ENCODE data around the gene KRT33B.
"Not testable (repeated sequence)": the region's sequence is repeated elsewhere in the genome, so short reads cannot be mapped to it uniquely, and the experiment has no call there.

KRT33B gene

GRCh38 chr17:41406205-41406604, 36.6 kb upstream of the KRT33B start:
- Histone ChIP-seq H3K9ac (ENCODE audit: low read depth, low read length) (no peak overlapping the region), H3K27me3 (ENCODE audit: control insufficient read depth, insufficient read depth, low read length) (no peaks in the 10 kb centered on the region), H3K36me3 (ENCODE audit: control insufficient read depth, insufficient read depth, low read length) (no peaks in the 10 kb centered on the region), H3K4me3 (ENCODE audit: low read depth, low read length) (no peak overlapping the region), H3K4me1 (ENCODE audit: control insufficient read depth, insufficient read depth, low read length) (no peaks in the 10 kb centered on the region), H3K9me3 (ENCODE audit: control insufficient read depth, insufficient read depth, low read length) (no peaks in the 10 kb centered on the region)

- H3K4me3 ChIP-seq (ENCODE audit: low read depth, low read length) = no peak overlapping the region
- no peak overlapping the region for H3K9ac ChIP-seq (ENCODE audit: low read depth, low read length)
- H3K9me3 ChIP-seq (ENCODE audit: control insufficient read depth, insufficient read depth, low read length) = no peaks in the 10 kb centered on the region
- H3K36me3 ChIP-seq (ENCODE audit: control insufficient read depth, insufficient read depth, low read length) = no peaks in the 10 kb centered on the region
- H3K27me3 ChIP-seq (ENCODE audit: control insufficient read depth, insufficient read depth, low read length) = no peaks in the 10 kb centered on the region
- H3K4me1 ChIP-seq (ENCODE audit: control insufficient read depth, insufficient read depth, low read length) = no peaks in the 10 kb centered on the region
Observed at GRCh38 chr17:41404024-41404671, 34.5 kb upstream of the KRT33B start.

- Histone ChIP-seq H3K4me3 (ENCODE audit: low read depth, low read length) (no peak overlapping the region), H3K4me1 (ENCODE audit: control insufficient read depth, insufficient read depth, low read length) (no peaks in the 10 kb centered on the region), H3K36me3 (ENCODE audit: control insufficient read depth, insufficient read depth, low read length) (no peaks in the 10 kb centered on the region), H3K27me3 (ENCODE audit: control insufficient read depth, insufficient read depth, low read length) (no peaks in the 10 kb centered on the region), H3K9ac (ENCODE audit: low read depth, low read length) (no peak overlapping the region), H3K9me3 (ENCODE audit: control insufficient read depth, insufficient read depth, low read length) (no peaks in the 10 kb centered on the region)
Observed at GRCh38 chr17:41403404-41404023, 33.9 kb upstream of the KRT33B start.

GRCh38 chr17:41402161-41402560, 32.5 kb upstream of the KRT33B start:
- H3K36me3 ChIP-seq (ENCODE audit: control insufficient read depth, insufficient read depth, low read length) = no peaks in the 10 kb centered on the region
- no peak overlapping the region for H3K9ac ChIP-seq (ENCODE audit: low read depth, low read length)
- no peak overlapping the region for H3K4me3 ChIP-seq (ENCODE audit: low read depth, low read length)
- no peaks in the 10 kb centered on the region for H3K27me3 ChIP-seq (ENCODE audit: control insufficient read depth, insufficient read depth, low read length)
- H3K4me1 ChIP-seq (ENCODE audit: control insufficient read depth, insufficient read depth, low read length) = no peaks in the 10 kb centered on the region
- no peaks in the 10 kb centered on the region for H3K9me3 ChIP-seq (ENCODE audit: control insufficient read depth, insufficient read depth, low read length)

GRCh38 chr17:41396996-41397660, 27.5 kb upstream of the KRT33B start, which contains the start of gene KRT31:
Gene KRT31, minus strand, starts transcription at chr17:41397608. Its CDS starts 69 bp downstream, at chr17:41397539.
- Histone ChIP-seq H3K27me3 (ENCODE audit: control insufficient read depth, insufficient read depth, low read length) (no peaks in the 10 kb centered on the region), H3K4me1 (ENCODE audit: control insufficient read depth, insufficient read depth, low read length) (no peaks in the 10 kb centered on the region), H3K9me3 (ENCODE audit: control insufficient read depth, insufficient read depth, low read length) (no peaks in the 10 kb centered on the region), H3K4me3 (ENCODE audit: low read depth, low read length) (no peak within 1 kb of the TSS), H3K36me3 (ENCODE audit: control insufficient read depth, insufficient read depth, low read length) (no peaks in the 10 kb centered on the region), H3K9ac (ENCODE audit: low read depth, low read length) (no peak within 1 kb of the TSS)

GRCh38 chr17:41396340-41396739, 26.7 kb upstream of the KRT33B start:
- H3K9me3 ChIP-seq (ENCODE audit: control insufficient read depth, insufficient read depth, low read length) = no peaks in the 10 kb centered on the region
- no peaks in the 10 kb centered on the region for H3K4me1 ChIP-seq (ENCODE audit: control insufficient read depth, insufficient read depth, low read length)
- no peak overlapping the region for H3K4me3 ChIP-seq (ENCODE audit: low read depth, low read length)
- H3K9ac ChIP-seq (ENCODE audit: low read depth, low read length) = no peak overlapping the region
- H3K27me3 ChIP-seq (ENCODE audit: control insufficient read depth, insufficient read depth, low read length) = no peaks in the 10 kb centered on the region
- H3K36me3 ChIP-seq (ENCODE audit: control insufficient read depth, insufficient read depth, low read length) = no peaks in the 10 kb centered on the region

- H3K27me3 ChIP-seq (ENCODE audit: control insufficient read depth, insufficient read depth, low read length) = no peaks in the 10 kb centered on the region
- no peaks in the 10 kb centered on the region for H3K36me3 ChIP-seq (ENCODE audit: control insufficient read depth, insufficient read depth, low read length)
- no peak overlapping the region for H3K9ac ChIP-seq (ENCODE audit: low read depth, low read length)
- H3K4me3 ChIP-seq (ENCODE audit: low read depth, low read length) = no peak overlapping the region
- no peaks in the 10 kb centered on the region for H3K4me1 ChIP-seq (ENCODE audit: control insufficient read depth, insufficient read depth, low read length)
- H3K9me3 ChIP-seq (ENCODE audit: control insufficient read depth, insufficient read depth, low read length) = no peaks in the 10 kb centered on the region
Observed at GRCh38 chr17:41395611-41396010, 26.0 kb upstream of the KRT33B start.

- H3K27me3 ChIP-seq (ENCODE audit: control insufficient read depth, insufficient read depth, low read length); H3K4me1 ChIP-seq (ENCODE audit: control insufficient read depth, insufficient read depth, low read length); H3K9ac ChIP-seq (ENCODE audit: low read depth, low read length); H3K9me3 ChIP-seq (ENCODE audit: control insufficient read depth, insufficient read depth, low read length); H3K4me3 ChIP-seq (ENCODE audit: low read depth, low read length); H3K36me3 ChIP-seq (ENCODE audit: control insufficient read depth, insufficient read depth, low read length): not testable (repeated sequence)
Observed at GRCh38 chr17:41395044-41395443, 25.4 kb upstream of the KRT33B start.

GRCh38 chr17:41394254-41394996, 24.8 kb upstream of the KRT33B start:
- H3K9me3 ChIP-seq (ENCODE audit: control insufficient read depth, insufficient read depth, low read length) = no peaks in the 10 kb centered on the region
- no peaks in the 10 kb centered on the region for H3K36me3 ChIP-seq (ENCODE audit: control insufficient read depth, insufficient read depth, low read length)
- H3K9ac ChIP-seq (ENCODE audit: low read depth, low read length) = no peak overlapping the region
- no peaks in the 10 kb centered on the region for H3K27me3 ChIP-seq (ENCODE audit: control insufficient read depth, insufficient read depth, low read length)
- no peak overlapping the region for H3K4me3 ChIP-seq (ENCODE audit: low read depth, low read length)
- no peaks in the 10 kb centered on the region for H3K4me1 ChIP-seq (ENCODE audit: control insufficient read depth, insufficient read depth, low read length)

- no peak overlapping the region for H3K4me3 ChIP-seq (ENCODE audit: low read depth, low read length)
- no peaks in the 10 kb centered on the region for H3K9me3 ChIP-seq (ENCODE audit: control insufficient read depth, insufficient read depth, low read length)
- H3K27me3 ChIP-seq (ENCODE audit: control insufficient read depth, insufficient read depth, low read length) = no peaks in the 10 kb centered on the region
Observed at GRCh38 chr17:41393826-41394225, 24.2 kb upstream of the KRT33B start.

GRCh38 chr17:41393294-41393693, 23.7 kb upstream of the KRT33B start:
- no peaks in the 10 kb centered on the region for H3K9me3 ChIP-seq (ENCODE audit: control insufficient read depth, insufficient read depth, low read length)
- H3K4me3 ChIP-seq (ENCODE audit: low read depth, low read length) = no peak overlapping the region
- H3K9ac ChIP-seq (ENCODE audit: low read depth, low read length) = no peak overlapping the region
- no peaks in the 10 kb centered on the region for H3K4me1 ChIP-seq (ENCODE audit: control insufficient read depth, insufficient read depth, low read length)
- H3K36me3 ChIP-seq (ENCODE audit: control insufficient read depth, insufficient read depth, low read length) = no peaks in the 10 kb centered on the region
- no peaks in the 10 kb centered on the region for H3K27me3 ChIP-seq (ENCODE audit: control insufficient read depth, insufficient read depth, low read length)

More at GRCh38 chr17:41393826-41394225, 24.2 kb upstream of the KRT33B start:
- no peaks in the 10 kb centered on the region for H3K4me1 ChIP-seq (ENCODE audit: control insufficient read depth, insufficient read depth, low read length)
- no peak overlapping the region for H3K9ac ChIP-seq (ENCODE audit: low read depth, low read length)
- H3K36me3 ChIP-seq (ENCODE audit: control insufficient read depth, insufficient read depth, low read length) = no peaks in the 10 kb centered on the region

Data from iPS-15b (cell line).